GM15510 (cell line): ENCODE data around the gene PLSCR4.

ENCODE experiments used
- POLR2A ChIP-seq: IDR thresholded peaks from 3 replicates; pipeline ENCODE4 v1.6.1; 2011; ENCODE audit warnings: borderline replicate concordance; ENCODE audit not compliant: insufficient read length; ENCODE audit errors: extremely low read depth

Gene PLSCR4

GRCh38 chr3:146184241-146185015 lies 66.5 kb downstream of the PLSCR4 start:
- TF ChIP-seq POLR2A: no peak

DNA sequence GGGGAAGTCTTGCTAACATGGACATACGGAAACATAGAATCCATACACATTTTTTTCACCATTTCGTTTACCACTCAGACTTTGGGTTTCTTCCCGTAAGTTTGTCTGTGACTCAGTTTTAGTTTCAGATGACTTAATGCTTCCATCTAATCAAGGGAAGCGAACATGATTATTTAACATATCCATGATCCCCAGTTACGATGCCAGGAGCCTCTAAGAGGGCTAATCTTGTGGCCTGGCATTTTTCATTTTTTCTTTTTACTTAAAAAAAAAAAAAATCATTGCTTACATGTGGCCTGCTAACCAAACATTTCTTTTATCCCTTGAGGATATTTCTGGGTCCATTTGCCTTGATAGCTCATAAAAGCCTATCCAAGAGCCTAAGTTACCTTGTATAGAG lies 69.7 kb downstream of the PLSCR4 start:
- TF ChIP-seq POLR2A: no peak

DNA sequence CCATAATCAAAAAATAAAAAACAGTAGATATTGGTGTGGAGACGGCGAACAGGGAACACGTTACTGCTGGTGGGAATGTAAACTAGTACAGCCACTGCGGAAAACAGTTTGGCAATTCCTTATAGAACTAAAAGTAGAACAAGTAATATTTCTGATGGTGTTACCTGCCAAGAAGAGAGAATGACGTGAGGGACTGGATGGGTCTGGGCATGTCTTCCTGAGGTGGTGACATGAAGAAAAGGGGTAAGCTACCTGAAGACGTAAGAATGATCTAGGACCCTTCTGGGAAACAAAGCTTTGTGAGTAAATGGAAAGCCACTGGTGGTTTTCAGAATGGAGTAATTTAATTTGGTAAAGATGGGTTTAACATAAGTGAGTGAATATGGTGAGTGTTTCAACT lies 70.5 kb downstream of the PLSCR4 start:
- no peak for TF ChIP-seq POLR2A

- no peak for TF ChIP-seq POLR2A
Measured at GRCh38 chr3:146178006-146178689, 72.8 kb downstream of the PLSCR4 start.

DNA sequence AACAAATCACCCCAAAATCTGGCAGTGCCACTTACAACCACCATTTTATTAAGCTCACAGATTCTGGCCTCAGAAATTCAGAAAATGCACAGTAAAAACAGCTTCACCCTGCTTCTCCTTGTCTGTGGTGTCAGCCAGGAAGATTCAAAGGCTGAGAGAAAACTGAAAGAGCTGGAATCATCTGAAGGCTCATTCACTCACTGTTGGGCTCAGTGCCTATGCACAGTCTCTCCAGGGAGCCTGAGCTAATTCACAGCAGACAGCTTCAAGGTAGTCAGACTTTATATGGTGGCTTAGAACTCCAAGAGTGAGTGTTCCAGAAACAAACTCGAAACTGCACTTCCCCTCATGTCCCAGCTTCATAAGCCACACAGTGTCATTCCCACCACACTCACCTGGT lies 73.4 kb downstream of the PLSCR4 start:
- TF ChIP-seq POLR2A: no peak

DNA sequence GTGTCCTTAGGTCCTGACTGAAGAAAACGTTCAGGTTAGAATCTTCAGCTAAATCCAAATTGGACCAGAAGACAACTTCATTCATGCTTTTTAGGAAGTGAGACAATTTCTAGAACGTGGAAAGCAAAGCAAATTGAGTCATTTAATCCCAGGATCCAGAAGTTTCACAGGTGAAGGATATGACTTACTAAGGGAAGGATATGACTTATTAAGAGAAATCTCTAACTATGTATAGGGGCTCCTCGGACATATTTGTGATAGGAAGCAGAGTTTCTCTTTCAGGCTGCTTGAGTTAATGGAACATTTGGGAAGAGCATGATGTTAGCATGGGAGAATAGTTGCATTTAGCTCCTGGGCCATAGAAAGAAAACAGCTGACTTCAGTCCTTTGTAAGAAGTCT lies 73.8 kb downstream of the PLSCR4 start:
- no peak for TF ChIP-seq POLR2A

DNA sequence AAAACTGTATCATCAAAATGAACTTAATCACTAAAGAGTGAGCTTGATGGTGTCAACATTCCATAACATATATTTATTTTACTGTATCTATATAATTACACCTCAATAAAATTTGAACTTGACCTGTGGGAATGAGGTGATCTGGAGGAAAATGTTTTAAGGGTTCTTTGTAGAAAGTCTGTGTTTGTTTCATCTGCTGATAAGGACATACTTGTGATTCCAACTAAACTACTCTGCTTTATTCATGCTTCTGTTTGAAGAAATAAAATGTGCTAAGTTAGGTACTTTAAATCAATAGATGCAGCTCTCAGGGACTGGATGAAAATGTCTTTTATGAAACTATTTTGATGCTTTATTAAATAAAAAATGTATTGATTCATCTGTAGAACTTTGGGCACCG lies 78.3 kb downstream of the PLSCR4 start:
- TF ChIP-seq POLR2A: no peak

DNA sequence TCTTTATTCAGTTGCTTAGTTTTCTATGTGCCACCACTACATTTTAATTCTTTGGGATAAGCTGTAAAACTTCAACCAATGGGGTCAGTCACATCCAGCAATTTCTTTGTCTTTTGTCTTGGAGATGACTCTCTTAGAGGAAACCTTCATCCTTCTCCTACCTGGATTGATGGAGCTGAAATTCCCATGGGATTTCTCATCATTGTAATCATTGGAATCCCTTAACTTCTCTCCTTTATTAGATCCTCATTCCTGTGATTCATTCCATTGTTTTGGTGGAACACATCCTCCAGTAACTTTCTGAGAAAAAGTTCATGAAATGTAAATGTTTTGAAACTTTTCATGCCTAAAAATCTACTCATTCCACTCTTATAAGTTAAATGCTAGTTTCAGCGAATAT lies 80.3 kb downstream of the PLSCR4 start:
- TF ChIP-seq POLR2A: no peak

DNA sequence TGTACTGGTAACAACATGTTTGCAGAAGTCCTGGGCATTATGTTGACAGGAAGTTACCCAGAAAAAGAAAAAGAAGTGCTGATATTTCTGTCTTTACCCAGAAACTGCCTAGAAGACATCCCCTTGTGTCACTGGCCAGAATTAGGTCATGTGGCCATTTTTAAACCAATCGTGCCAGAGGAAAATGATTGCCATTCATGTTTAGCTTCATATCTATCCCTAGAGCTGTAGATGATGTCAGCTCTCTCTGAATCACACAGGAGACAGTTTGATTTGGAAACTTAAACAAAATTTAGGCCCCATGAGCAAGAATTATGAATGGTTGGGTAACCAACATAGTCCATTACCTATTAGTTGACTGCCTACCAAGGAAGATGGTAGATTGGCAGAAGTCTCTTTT lies 81.0 kb downstream of the PLSCR4 start:
- TF ChIP-seq POLR2A: no peak

DNA sequence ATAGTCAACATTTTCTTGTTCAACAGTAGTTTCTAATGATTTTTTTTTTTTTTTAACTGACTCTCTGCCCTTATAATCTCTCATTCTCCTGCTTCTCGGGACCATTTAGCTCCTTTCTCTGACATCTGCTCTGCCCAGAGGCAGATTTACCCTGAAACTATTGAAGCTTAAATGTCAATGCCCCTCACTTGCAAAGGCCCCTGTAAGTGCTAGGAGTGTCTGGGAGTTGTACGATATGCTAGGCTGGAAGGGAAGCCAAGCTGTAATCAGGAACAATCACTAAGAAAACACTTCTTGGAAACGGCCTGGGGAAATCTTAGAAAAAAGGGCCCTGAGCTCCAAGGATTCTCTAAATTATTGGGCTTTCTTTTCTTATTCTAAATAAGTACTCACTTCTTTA lies 84.1 kb downstream of the PLSCR4 start:
- TF ChIP-seq POLR2A: no peak

DNA sequence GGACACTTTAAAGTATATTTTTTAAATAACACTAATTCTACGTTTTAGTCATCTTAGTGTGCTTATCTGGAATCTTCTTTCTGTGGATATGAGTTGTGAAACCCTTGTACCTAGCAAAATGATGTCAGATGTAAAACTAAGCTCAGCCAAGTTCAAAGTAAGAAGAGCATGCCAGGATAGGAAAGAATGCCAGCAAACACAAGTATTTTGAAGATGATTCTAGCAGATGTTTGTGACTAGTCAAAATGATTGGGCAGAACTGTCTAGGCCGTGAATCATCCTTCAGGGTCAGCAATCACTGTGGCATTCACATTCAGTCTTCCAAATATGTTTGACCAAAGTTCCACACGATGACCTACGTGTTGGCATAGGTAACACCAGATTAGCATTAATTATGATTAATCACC lies 84.5 kb downstream of the PLSCR4 start:
- TF ChIP-seq POLR2A: no peak

DNA sequence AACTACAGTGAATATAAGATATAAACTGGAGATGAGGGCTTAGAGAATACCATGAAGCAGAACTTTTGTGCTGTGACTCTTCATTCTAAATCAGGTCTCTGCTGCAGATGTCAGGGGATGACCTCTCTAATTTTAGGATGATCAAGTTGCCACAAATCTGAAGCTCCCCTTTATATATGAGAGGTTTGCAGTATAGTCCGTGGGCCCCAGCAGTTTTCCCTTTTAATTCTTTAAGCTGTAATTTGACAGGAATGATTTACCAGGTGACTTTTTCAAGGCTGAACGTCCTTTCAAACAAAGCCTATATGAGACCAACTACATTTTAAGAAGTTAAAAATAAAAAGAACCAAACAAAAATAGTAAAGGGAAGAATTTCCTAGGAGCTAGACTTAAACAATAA lies 85.0 kb downstream of the PLSCR4 start:
- no peak for TF ChIP-seq POLR2A

DNA sequence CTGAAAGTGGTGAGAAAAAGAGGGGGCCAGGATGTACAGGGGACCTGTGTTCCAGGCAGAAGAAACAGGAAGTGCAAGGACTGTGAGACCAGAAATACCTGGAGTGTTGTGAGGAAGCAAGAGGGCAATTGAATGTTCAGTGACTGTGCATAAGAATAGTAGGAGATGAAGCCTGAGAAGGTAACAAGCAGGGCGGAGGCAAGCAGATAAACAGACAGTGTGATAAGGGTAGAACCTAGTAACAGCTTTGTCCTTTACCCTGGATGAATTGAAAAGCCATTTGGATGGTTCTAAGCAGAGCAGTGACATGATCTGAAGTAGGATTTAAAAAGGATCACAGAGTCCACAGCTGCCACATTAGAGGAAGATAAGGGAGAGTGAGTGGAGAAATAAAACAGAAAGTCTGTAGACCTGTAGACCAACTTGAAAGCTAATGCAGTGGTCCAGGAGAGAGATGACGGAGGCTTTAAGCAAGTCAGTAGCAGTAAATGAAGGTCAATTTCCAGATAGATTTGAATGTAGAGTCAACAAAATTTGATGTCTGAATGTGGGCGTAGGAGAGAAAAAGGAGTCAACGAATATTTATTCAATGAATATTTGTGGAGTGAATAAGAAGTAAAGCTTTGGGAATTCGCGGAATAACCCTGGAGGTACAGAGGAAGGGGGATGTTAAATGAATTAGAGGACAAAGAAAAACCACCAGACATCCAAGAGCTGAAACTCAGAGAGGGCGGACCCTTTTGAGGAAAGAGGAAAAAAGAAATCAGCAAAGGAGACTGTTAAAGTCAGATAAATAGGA lies 85.7 kb downstream of the PLSCR4 start:
- no peak for TF ChIP-seq POLR2A

GRCh38 chr3:146164506-146164905 lies 86.4 kb downstream of the PLSCR4 start:
- TF ChIP-seq POLR2A: no peak

DNA sequence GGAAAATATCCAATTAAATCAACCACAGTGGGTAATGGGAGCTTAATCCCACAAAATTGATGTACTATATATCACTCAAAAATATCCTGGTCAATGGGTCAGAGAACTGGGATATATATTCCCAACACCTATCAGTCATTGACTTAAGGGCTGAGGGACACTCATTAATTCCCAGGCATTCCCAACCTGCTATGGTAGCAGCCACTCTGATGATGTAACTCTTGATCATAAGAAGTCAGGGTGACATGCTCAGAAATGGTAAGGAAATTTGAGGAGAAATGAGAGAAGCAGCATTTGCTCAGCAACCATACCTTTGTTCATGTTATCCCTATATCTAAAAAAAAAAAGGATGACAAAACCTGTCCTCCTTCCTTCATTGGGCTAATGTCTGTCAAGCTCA lies 86.8 kb downstream of the PLSCR4 start:
- TF ChIP-seq POLR2A: no peak
